Measurements from ENCODE around the gene ZNF562. TPM values are rescaled to one million over a fixed set of nuclear protein-coding genes. Genes with fewer than 3 reads are reported as not detected.
A peak's percentile ranks its signal among the peaks of the same experiment; 100 is the strongest.

ZNF562 gene
- total RNA-seq, 1 donor from 2014 or later: 23.3 TPM

- DNase-seq (ENCODE audit: low read depth, low spot score): no peak
- no peak for TF ChIP-seq CTCF (conservative IDR thresholded peaks at IDR 0.05)
- peaks cover 21% of the 10 kb centered on the region for H3K36me3 Mint-ChIP-seq (ENCODE audit: low read depth)
- peaks cover 5% of the 10 kb centered on the region for H3K9me3 Mint-ChIP-seq
- H3K27ac Mint-ChIP-seq (ENCODE audit: unreplicated experiment): no peak overlapping the region
- no peaks in the 10 kb centered on the region for H3K27me3 Mint-ChIP-seq (ENCODE audit: low read depth)
- H3K4me3 Mint-ChIP-seq: no peak overlapping the region
- peaks cover 12% of the 10 kb centered on the region for H3K4me1 Mint-ChIP-seq
Measured at GRCh38 chr19:9640956-9641355, 33.9 kb downstream of the ZNF562 start.

- peaks cover 10% of the 10 kb centered on the region for H3K4me1 Mint-ChIP-seq
- DNase-seq (ENCODE audit: low read depth, low spot score): no peak
- no peak for TF ChIP-seq CTCF (conservative IDR thresholded peaks at IDR 0.05)
- H3K4me3 Mint-ChIP-seq: no peak overlapping the region
- no peaks in the 10 kb centered on the region for H3K9me3 Mint-ChIP-seq
- H3K36me3 Mint-ChIP-seq (ENCODE audit: low read depth): peaks cover 24% of the 10 kb centered on the region
- no peak overlapping the region for H3K27ac Mint-ChIP-seq (ENCODE audit: unreplicated experiment)
- no peaks in the 10 kb centered on the region for H3K27me3 Mint-ChIP-seq (ENCODE audit: low read depth)
Measured at GRCh38 chr19:9636018-9636417, 38.9 kb downstream of the ZNF562 start.

GRCh38 chr19:9627856-9628255 lies 47.0 kb downstream of the ZNF562 start:
- TF ChIP-seq CTCF (conservative IDR thresholded peaks at IDR 0.05): no peak
- H3K4me1 Mint-ChIP-seq: peaks cover 12% of the 10 kb centered on the region
- no peaks in the 10 kb centered on the region for H3K27me3 Mint-ChIP-seq (ENCODE audit: low read depth)
- H3K36me3 Mint-ChIP-seq (ENCODE audit: low read depth): peaks cover 7% of the 10 kb centered on the region
- H3K9me3 Mint-ChIP-seq: no peaks in the 10 kb centered on the region
- no peak overlapping the region for H3K27ac Mint-ChIP-seq (ENCODE audit: unreplicated experiment)
- no peak overlapping the region for H3K4me3 Mint-ChIP-seq
- DNase-seq (ENCODE audit: low read depth, low spot score): no peak

GRCh38 chr19:9622531-9622930 lies 52.4 kb downstream of the ZNF562 start:
- no peaks in the 10 kb centered on the region for H3K9me3 Mint-ChIP-seq
- peak overlapping the region; percentile 98 for H3K27ac Mint-ChIP-seq (ENCODE audit: unreplicated experiment)
- TF ChIP-seq CTCF (conservative IDR thresholded peaks at IDR 0.05): no peak
- H3K36me3 Mint-ChIP-seq (ENCODE audit: low read depth): peaks cover 8% of the 10 kb centered on the region
- DNase-seq (ENCODE audit: low read depth, low spot score): no peak
- H3K27me3 Mint-ChIP-seq (ENCODE audit: low read depth): peaks cover 2% of the 10 kb centered on the region
- H3K4me1 Mint-ChIP-seq: peaks cover 31% of the 10 kb centered on the region
- peak overlapping the region; percentile 82 for H3K4me3 Mint-ChIP-seq

- Mint-ChIP-seq H3K27ac (ENCODE audit: unreplicated experiment) (peak within 1 kb of the TSS; percentile 100), H3K4me3 (peak within 1 kb of the TSS; percentile 100), H3K27me3 (ENCODE audit: low read depth) (peaks cover 2% of the 10 kb centered on the region), H3K4me1 (peaks cover 31% of the 10 kb centered on the region), H3K9me3 (no peaks in the 10 kb centered on the region), H3K36me3 (ENCODE audit: low read depth) (peaks cover 12% of the 10 kb centered on the region)
- TF ChIP-seq CTCF (conservative IDR thresholded peaks at IDR 0.05): no peak
- DNase-seq (ENCODE audit: low read depth, low spot score): peak; percentile 73
Measured at GRCh38 chr19:9621156-9622037, 53.5 kb downstream of the ZNF562 start, which contains the start of gene ZNF561. Gene ZNF561, minus strand, starts transcription at chr19:9621232. Its CDS starts 1,776 bp downstream, at chr19:9619456.

All from neural crest cell (in vitro differentiated cells).